Right lobe of liver (tissue), 6 donors: Measurements from ENCODE around the gene DRC1. TPM values are rescaled to one million over a fixed set of nuclear protein-coding genes. Genes with fewer than 3 reads are reported as not detected.
A peak's percentile ranks its signal among the peaks of the same experiment; 100 is the strongest.

ENCODE experiments used
- ATAC-seq, 4 donors: fragments of 200-7000 bp; cut with Tn5 transposase; one replicate each; pipeline ENCODE4 v1.9.1; 2020; ENCODE audit warnings: mild to moderate bottlenecking in 4 of 4, moderate library complexity in 4 of 4
- DNase-seq, 3 donors: peaks; one replicate each; pipeline ENCODE4 v3.0.0-alpha.2; 2020
- H3K27ac ChIP-seq, 3 donors: fragments of 200-600 bp; one replicate each; pipeline ENCODE4 v1.8.0; 2022
- H3K27me3 ChIP-seq, 2 donors: fragments of 200-600 bp; one replicate each; pipeline ENCODE4 v1.8.0; 2022
- H3K36me3 ChIP-seq, 4 donors: fragments of 200-600 bp; sonication (generic) in 1 of 4; one replicate each; pipeline versions ENCODE4 v1.5.1 to v1.8.0; 2017 to 2022; ENCODE audit warnings: control low read depth in 1 of 4
- H3K4me1 ChIP-seq, 4 donors: fragments of 200-600 bp; sonication (generic) in 1 of 4; one replicate each; pipeline versions ENCODE4 v1.5.1 to v1.8.0; 2017 to 2022; ENCODE audit warnings: control low read depth in 1 of 4
- H3K4me3 ChIP-seq, 3 donors: fragments of 200-600 bp; one replicate each; pipeline ENCODE4 v1.8.0; 2022
- H3K9me3 ChIP-seq, 4 donors: fragments of 200-600 bp; sonication (generic) in 1 of 4; one replicate each; pipeline versions ENCODE4 v1.5.1 to v1.8.0; 2017 to 2022; ENCODE audit warnings: control low read depth in 1 of 4
- POLR2A ChIP-seq: fragments of 450-650 bp; IDR thresholded peaks from one replicate; pipeline ENCODE4 v1.6.1; 2017; ENCODE audit warnings: antibody characterized with exemption, mild to moderate bottlenecking
- WGBS: methylation state at CpG from one replicate; pipeline ENCODE4 v1.1.6; 2018; ENCODE audit warnings: low coverage, low lambda C conversion rate; ENCODE audit not compliant: insufficient coverage; ENCODE audit errors: missing lambda C conversion rate; 5-methylcytosine and 5-hydroxymethylcytosine counted together
- intact Hi-C, 2 donors: fragments of 100-400 bp; cut with DNase I; formaldehyde crosslinking; loops; one replicate each; pipeline versions ENCODE4 v1.11.2 to v1.14.1; 2022
- total RNA-seq, 6 experiments: library from RNA; depleted of rRNA in 2 of 6; stranded (reverse); fragments of >200 nt in 2 of 6; fragmentation: NEBNext Ultra II Directional in 3 of 6; extraction: Animal tissue kit (Norgen Biotek cat#: 25700) in 3 of 6; gene quantifications; one replicate each; pipeline versions ENCODE4 v1.1.0 to v1.2.4, GENCODE V29; 2016 to 2023
- TF ChIP-seq, protein P1 (sequence below), 4 donors: fragments of 200-600 bp in 3 of 4; fragments of 450-650 bp in 1 of 4; IDR thresholded peaks; one replicate each; pipeline versions ENCODE4 v1.5.1 to v1.8.0; 2016 to 2022; ENCODE audit warnings: antibody characterized with exemption in 4 of 4, mild to moderate bottlenecking in 2 of 4
- donor health status: DM: no; HTN: yes; CAD: no.
- donor health status: DM: no; HTN: no; CAD: no.
- donor health status: DM: no; HTN: no; CAD: no.
- donor health status: DM: no; HTN: yes; CAD: no.
- donor health status: DM: no; HTN: yes; CAD: no.

The DRC1 gene
- total RNA-seq, 6 experiments from 2014 or later, result 0.31 TPM; not detected in 4

DNA sequence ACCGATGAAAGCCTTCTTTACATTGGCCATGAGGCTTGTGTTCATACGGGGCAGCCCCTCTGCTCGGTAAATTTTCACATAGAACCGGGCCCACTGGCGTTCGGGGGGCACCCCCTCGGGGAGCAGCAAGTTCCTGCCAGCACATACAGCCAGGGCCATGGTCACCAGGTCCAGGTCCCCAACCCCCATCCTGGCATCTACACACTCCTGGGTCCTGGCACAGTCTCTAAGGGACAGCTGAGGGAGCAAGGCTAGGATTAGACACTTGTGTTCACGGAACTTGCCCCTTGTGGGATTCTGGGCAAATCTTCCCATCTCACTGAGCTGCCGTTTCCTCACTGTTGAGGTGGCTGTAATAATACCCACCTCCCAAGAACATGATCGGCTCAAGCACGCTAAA, 81.8 kb downstream of the DRC1 start:
- WGBS, result 26% methylated on average over 5 of the region's 11 CpGs
- intact Hi-C loops, result no loop called here
- H3K27ac ChIP-seq, result no peak overlapping the region

DNA sequence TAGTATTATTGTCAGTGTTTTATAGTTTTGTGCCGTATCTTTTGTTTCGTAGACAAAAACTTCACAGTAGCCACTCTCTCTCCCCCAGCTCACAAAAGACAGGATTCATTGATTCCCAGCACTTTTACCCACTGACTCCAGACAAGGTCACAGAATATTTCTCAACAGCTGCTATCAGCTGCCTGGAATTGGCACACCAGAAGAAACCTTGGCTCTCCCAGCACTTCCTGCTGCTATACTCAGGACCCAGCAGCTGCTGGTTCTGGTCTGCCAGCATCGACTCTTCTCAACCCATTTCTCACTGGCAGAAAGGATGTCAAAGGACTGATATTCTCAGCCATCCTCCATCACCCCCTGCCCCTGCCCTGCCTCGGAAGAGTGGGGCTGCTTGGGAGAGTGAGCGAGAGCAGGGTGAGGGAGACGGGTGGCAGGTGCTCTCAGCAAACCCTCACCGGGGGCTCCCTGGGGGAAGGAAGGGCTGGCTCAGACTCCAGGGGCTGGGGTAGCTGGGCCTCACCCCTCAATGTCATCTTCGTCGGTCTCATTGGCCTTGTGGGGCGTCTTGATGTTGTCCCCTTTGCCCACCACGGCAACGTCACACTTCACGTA, 82.3 kb downstream of the DRC1 start:
- no peaks in the 10 kb centered on the region for H3K36me3 ChIP-seq
- 19% methylated on average over 3 of the region's 13 CpGs for WGBS
- peak; percentile 73 to 88 (median 84) for ATAC-seq
- H3K27ac ChIP-seq, result no peak overlapping the region
- no peaks in the 10 kb centered on the region for H3K9me3 ChIP-seq
- H3K4me1 ChIP-seq, result peaks cover 0 to 19% (median 7%) of the 10 kb centered on the region in 4 donors
- no peaks in the 10 kb centered on the region for H3K27me3 ChIP-seq
- DNase-seq, result peak in 2 of 3 donors; percentile 49 to 73
- intact Hi-C loops, result no loop called here
- TF ChIP-seq, protein P1, sequence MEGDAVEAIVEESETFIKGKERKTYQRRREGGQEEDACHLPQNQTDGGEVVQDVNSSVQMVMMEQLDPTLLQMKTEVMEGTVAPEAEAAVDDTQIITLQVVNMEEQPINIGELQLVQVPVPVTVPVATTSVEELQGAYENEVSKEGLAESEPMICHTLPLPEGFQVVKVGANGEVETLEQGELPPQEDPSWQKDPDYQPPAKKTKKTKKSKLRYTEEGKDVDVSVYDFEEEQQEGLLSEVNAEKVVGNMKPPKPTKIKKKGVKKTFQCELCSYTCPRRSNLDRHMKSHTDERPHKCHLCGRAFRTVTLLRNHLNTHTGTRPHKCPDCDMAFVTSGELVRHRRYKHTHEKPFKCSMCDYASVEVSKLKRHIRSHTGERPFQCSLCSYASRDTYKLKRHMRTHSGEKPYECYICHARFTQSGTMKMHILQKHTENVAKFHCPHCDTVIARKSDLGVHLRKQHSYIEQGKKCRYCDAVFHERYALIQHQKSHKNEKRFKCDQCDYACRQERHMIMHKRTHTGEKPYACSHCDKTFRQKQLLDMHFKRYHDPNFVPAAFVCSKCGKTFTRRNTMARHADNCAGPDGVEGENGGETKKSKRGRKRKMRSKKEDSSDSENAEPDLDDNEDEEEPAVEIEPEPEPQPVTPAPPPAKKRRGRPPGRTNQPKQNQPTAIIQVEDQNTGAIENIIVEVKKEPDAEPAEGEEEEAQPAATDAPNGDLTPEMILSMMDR (IDR thresholded peaks at IDR 0.05), result no peak
- no peak for TF ChIP-seq POLR2A
- H3K4me3 ChIP-seq, result no peak overlapping the region

More for the DNA sequence above, 81.8 kb downstream of the DRC1 start:
- Histone ChIP-seq H3K9me3 (no peaks in the 10 kb centered on the region), H3K4me3 (no peak overlapping the region), H3K27me3 (no peaks in the 10 kb centered on the region), H3K4me1 (peaks cover 0 to 19% (median 7%) of the 10 kb centered on the region in 4 donors), H3K36me3 (no peaks in the 10 kb centered on the region)
- no peak for TF ChIP-seq POLR2A
- TF ChIP-seq, protein P1 (IDR thresholded peaks at IDR 0.05), result no peak
- peak in 1 of 3 donors; percentile 57 for DNase-seq
- ATAC-seq, result peak; percentile 18 to 35 (median 30)

DNA sequence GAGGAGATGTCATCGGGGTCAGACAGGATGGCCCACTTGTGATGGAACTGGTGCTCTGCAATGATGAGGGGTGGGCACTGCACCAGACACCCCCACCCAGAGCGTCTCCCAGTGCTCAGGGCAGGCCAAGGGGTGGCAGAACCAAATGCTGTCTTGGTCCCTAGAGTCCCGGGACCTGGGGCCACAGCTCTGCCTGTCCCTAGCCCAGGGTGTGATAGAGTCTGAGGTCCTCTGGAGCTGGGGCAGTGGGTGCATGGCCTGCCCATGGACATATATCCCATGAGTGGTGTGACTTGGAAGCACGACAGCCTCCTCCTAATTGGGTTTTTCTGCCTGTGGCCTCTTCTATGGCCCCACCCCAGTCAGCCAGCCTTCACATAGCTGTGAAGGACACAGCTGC, 82.9 kb downstream of the DRC1 start:
- Histone ChIP-seq H3K36me3 (no peaks in the 10 kb centered on the region), H3K4me1 (peaks cover 0 to 19% (median 7%) of the 10 kb centered on the region in 4 donors), H3K9me3 (no peaks in the 10 kb centered on the region), H3K27ac (no peak overlapping the region), H3K4me3 (no peak overlapping the region), H3K27me3 (no peaks in the 10 kb centered on the region)
- intact Hi-C loops, result no loop called here
- no peak for ATAC-seq
- TF ChIP-seq, protein P1 (IDR thresholded peaks at IDR 0.05), result no peak
- no peak for TF ChIP-seq POLR2A
- no CpG with 5 or more reads among the region's 4 CpGs for WGBS
- peak in 1 of 3 donors; percentile 41 for DNase-seq

DNA sequence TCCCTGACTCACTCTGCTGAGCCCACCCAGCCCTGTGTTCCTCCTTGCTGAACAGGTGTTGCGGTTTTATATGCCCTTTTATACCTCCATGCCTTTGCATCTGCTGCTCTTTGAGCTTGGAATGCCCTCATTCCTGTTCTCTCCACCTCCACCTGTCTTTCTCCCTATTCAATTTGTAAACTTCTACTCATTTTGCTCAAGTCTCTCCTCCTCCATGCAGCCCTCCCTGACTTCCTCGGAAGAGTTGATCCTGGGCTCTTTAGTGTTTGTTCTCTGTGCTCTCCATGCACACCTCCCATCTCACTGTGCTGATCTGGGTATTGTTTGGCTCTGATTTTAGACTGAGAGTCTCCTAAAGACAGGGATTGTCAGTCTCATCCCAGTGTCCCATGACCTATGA, 83.4 kb downstream of the DRC1 start:
- no peak for DNase-seq
- 81% methylated on average over 2 of the region's 2 CpGs for WGBS

More for the DNA sequence above, 83.4 kb downstream of the DRC1 start:
- no peak overlapping the region for H3K4me3 ChIP-seq
- peaks cover 0 to 19% (median 7%) of the 10 kb centered on the region in 4 donors for H3K4me1 ChIP-seq
- TF ChIP-seq POLR2A, result no peak
- TF ChIP-seq, protein P1 (IDR thresholded peaks at IDR 0.05), result no peak
- H3K27me3 ChIP-seq, result no peaks in the 10 kb centered on the region
- H3K27ac ChIP-seq, result no peak overlapping the region
- no peak for ATAC-seq
- intact Hi-C loops, result no loop called here
- no peaks in the 10 kb centered on the region for H3K36me3 ChIP-seq
- no peaks in the 10 kb centered on the region for H3K9me3 ChIP-seq
